DND-41 (cell line): ENCODE data around the gene OR56B4.
"Not testable (repeated sequence)": the region's sequence is repeated elsewhere in the genome, so short reads cannot be mapped to it uniquely, and the experiment has no call there.

Experiments used
- ATAC-seq: fragments of 200-7000 bp; cut with Tn5 transposase; 3 replicates; pipeline ENCODE4 v1.9.1; 2021; ENCODE audit warnings: low read depth; ENCODE audit not compliant: insufficient read depth
- DNase-seq: peaks from one replicate; pipeline ENCODE4 v3.0.0-alpha.2; 2020
- H2AFZ ChIP-seq: 2 replicates; pipeline ENCODE4 v1.6.0; 2012; ENCODE audit warnings: low read depth, low read length
- H3K27ac ChIP-seq: 2 replicates; pipeline ENCODE4 v1.5.1; 2012; ENCODE audit warnings: low read length, inconsistent platforms
- H3K27me3 ChIP-seq: fragments of 200-600 bp; sonication (generic); 2 replicates; pipeline ENCODE4 v1.6.0; 2012; ENCODE audit warnings: low read length, mild to moderate bottlenecking, inconsistent platforms; ENCODE audit not compliant: insufficient read depth, poor library complexity
- H3K36me3 ChIP-seq: 2 replicates; pipeline ENCODE4 v1.5.1; 2012; ENCODE audit warnings: low read length, inconsistent platforms; ENCODE audit not compliant: insufficient read depth
- H3K4me1 ChIP-seq: 2 replicates; pipeline ENCODE4 v1.5.1; 2012; ENCODE audit warnings: mild to moderate bottlenecking, low read length; ENCODE audit not compliant: insufficient read depth
- H3K4me2 ChIP-seq: 2 replicates; pipeline ENCODE4 v1.6.0; 2012; ENCODE audit warnings: mild to moderate bottlenecking, moderate library complexity, low read length, inconsistent platforms; ENCODE audit not compliant: insufficient read depth
- H3K4me3 ChIP-seq, 2 experiments: fragments of 200-600 bp in 1 of 2; shearing (Covaris generic) in 1 of 2; 2 replicates each; pipeline ENCODE4 v1.5.1; 2012 to 2016; ENCODE audit warnings: inconsistent platforms in 2 of 2, low read length in 2 of 2, mild to moderate bottlenecking in 2 of 2, low read depth in 1 of 2, moderate library complexity in 1 of 2
- H3K79me2 ChIP-seq: 2 replicates; pipeline ENCODE4 v1.6.0; 2012; ENCODE audit warnings: low read length, inconsistent platforms; ENCODE audit not compliant: insufficient read depth
- H3K9ac ChIP-seq: 2 replicates; pipeline ENCODE4 v1.6.0; 2012; ENCODE audit warnings: low read depth, mild to moderate bottlenecking, inconsistent platforms, low read length, moderate library complexity
- H3K9me3 ChIP-seq: 2 replicates; pipeline ENCODE4 v1.5.1; 2012; ENCODE audit warnings: low read length, moderate library complexity, mild to moderate bottlenecking, inconsistent platforms; ENCODE audit not compliant: insufficient read depth, severe bottlenecking
- H4K20me1 ChIP-seq: 2 replicates; pipeline ENCODE4 v1.6.0; 2012; ENCODE audit warnings: low read length; ENCODE audit not compliant: insufficient read depth
- EZH2 ChIP-seq: IDR thresholded peaks from 3 replicates; pipeline ENCODE4 v1.6.1; 2012; ENCODE audit warnings: borderline replicate concordance, low read depth, mild to moderate bottlenecking, moderate library complexity, low read length, inconsistent platforms; ENCODE audit not compliant: severe bottlenecking
- TF ChIP-seq, protein P1 (sequence below): IDR thresholded peaks from 2 replicates; pipeline ENCODE4 v1.5.1; 2012; ENCODE audit warnings: borderline replicate concordance, low read length, moderate library complexity, mild to moderate bottlenecking; ENCODE audit not compliant: poor library complexity, severe bottlenecking; ENCODE audit errors: extremely low read depth

OR56B4 gene

DNA sequence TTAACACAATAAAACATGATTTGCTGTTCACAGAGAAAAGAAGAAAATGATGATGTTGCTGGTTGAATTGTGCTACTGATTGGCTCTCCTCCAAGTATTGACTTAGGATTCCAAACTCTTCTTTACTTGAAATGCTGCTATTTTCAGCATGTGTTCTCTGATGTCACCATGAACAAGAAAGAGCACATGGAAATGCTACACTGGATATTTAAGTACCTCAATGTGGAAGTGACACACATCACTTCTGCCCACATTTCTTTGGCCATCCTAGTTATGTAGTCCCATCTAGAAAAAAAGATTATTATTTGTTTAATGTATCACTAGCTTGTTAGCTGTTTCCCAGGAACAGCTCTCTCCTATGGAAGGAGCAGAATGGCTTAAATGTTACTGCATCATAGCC, 35.5 kb downstream of the OR56B4 start:
- no peaks in the 10 kb centered on the region for H3K36me3 ChIP-seq
- H3K27ac ChIP-seq: no peak overlapping the region
- H3K9me3 ChIP-seq: no peaks in the 10 kb centered on the region
- no peak overlapping the region for H3K4me2 ChIP-seq
- TF ChIP-seq, protein P1, sequence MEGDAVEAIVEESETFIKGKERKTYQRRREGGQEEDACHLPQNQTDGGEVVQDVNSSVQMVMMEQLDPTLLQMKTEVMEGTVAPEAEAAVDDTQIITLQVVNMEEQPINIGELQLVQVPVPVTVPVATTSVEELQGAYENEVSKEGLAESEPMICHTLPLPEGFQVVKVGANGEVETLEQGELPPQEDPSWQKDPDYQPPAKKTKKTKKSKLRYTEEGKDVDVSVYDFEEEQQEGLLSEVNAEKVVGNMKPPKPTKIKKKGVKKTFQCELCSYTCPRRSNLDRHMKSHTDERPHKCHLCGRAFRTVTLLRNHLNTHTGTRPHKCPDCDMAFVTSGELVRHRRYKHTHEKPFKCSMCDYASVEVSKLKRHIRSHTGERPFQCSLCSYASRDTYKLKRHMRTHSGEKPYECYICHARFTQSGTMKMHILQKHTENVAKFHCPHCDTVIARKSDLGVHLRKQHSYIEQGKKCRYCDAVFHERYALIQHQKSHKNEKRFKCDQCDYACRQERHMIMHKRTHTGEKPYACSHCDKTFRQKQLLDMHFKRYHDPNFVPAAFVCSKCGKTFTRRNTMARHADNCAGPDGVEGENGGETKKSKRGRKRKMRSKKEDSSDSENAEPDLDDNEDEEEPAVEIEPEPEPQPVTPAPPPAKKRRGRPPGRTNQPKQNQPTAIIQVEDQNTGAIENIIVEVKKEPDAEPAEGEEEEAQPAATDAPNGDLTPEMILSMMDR: no peak
- no peak for TF ChIP-seq EZH2
- no peak overlapping the region for H3K4me3 ChIP-seq
- no peak overlapping the region for H2AFZ ChIP-seq
- H3K27me3 ChIP-seq: peaks cover 24% of the 10 kb centered on the region
- no peak for DNase-seq
- no peak overlapping the region for H3K9ac ChIP-seq
- ATAC-seq: no peak
- H4K20me1 ChIP-seq: no peaks in the 10 kb centered on the region
- H3K79me2 ChIP-seq: no peaks in the 10 kb centered on the region
- H3K4me1 ChIP-seq: no peaks in the 10 kb centered on the region

DNA sequence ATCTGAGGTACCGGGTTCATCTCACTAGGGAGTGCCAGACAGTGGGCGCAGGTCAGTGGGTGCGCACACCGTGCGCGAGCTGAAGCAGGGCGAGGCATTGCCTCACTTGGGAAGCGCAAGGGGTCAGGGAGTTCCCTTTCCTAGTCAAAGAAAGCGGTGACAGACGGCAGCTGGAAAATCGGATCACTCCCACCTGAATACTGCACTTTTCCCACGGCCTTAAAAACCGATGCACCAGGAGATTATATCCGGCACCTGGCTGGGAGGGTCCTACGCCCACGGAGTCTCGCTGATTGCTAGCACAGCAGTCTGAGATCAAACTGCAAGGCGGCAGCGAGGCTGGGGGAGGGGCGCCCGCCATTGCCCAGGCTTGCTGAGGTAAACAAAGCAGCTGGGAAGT, 36.3 kb downstream of the OR56B4 start:
- not testable (repeated sequence) for H2AFZ ChIP-seq, H3K27ac ChIP-seq, H3K36me3 ChIP-seq, H3K4me2 ChIP-seq, H3K9me3 ChIP-seq, H3K79me2 ChIP-seq, H4K20me1 ChIP-seq, H3K9ac ChIP-seq, H3K4me1 ChIP-seq, ATAC-seq, H3K4me3 ChIP-seq, DNase-seq
- H3K27me3 ChIP-seq: peaks cover 24% of the 10 kb centered on the region

DNA sequence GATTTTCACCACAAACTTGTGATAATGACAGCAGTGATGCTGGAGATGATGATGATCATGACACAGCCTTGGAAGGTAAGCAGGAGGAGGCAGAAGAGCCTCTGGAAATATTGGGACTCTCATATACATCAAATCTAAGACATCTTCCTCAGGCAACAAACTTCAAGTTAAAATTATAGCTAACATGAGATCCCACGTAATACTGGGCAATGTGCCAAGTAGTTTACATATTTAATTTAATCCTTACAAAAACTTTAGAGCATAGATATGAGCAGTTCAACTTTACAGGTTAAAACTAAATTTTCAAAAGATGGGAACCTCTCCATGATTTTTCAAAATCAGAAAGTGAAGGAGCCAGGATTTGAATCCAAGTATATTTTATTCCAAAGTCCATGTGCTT, 43.6 kb downstream of the OR56B4 start:
- no peak overlapping the region for H3K27ac ChIP-seq
- no peak overlapping the region for H2AFZ ChIP-seq
- no peak for ATAC-seq
- TF ChIP-seq EZH2: no peak
- TF ChIP-seq, protein P1: no peak
- no peak for DNase-seq
- H3K4me1 ChIP-seq: no peaks in the 10 kb centered on the region
- no peaks in the 10 kb centered on the region for H3K9me3 ChIP-seq
- H3K4me3 ChIP-seq: no peak overlapping the region
- H3K36me3 ChIP-seq: no peaks in the 10 kb centered on the region
- no peak overlapping the region for H3K4me2 ChIP-seq
- no peaks in the 10 kb centered on the region for H3K27me3 ChIP-seq
- no peak overlapping the region for H3K9ac ChIP-seq
- H3K79me2 ChIP-seq: no peaks in the 10 kb centered on the region
- H4K20me1 ChIP-seq: no peaks in the 10 kb centered on the region

DNA sequence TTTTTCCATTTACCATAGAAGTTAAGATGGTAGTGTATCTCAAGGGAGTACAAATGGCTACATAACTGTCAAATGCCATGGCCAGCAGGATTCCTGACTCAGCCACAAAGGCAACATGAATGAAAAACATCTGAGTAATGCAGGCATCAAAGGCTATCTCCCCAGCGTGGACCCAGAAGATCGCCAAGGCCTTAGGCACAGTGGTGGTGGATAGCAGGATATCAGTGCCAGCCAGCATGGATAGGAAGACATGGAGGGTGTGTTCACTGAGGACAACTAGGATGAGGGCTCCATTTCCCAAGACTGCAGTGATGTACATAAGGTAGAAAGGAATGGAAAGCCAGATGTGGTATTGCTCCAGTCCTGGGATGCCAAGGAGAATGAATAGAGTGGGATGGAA, 44.6 kb downstream of the OR56B4 start:
- H3K9me3 ChIP-seq: no peaks in the 10 kb centered on the region
- no peak overlapping the region for H3K4me2 ChIP-seq
- no peaks in the 10 kb centered on the region for H3K36me3 ChIP-seq
- ATAC-seq (no peak), DNase-seq (no peak)
- H3K27ac ChIP-seq: no peak overlapping the region
- H3K4me3 ChIP-seq: no peak overlapping the region
- H3K79me2 ChIP-seq: no peaks in the 10 kb centered on the region
- H3K9ac ChIP-seq: no peak overlapping the region
- H4K20me1 ChIP-seq: no peaks in the 10 kb centered on the region
- no peaks in the 10 kb centered on the region for H3K4me1 ChIP-seq
- H2AFZ ChIP-seq: no peak overlapping the region
- TF ChIP-seq EZH2: no peak
- TF ChIP-seq, protein P1: no peak
- H3K27me3 ChIP-seq: no peaks in the 10 kb centered on the region
